ENCODE measurements around the gene PTPRN2. TPM values are rescaled to one million over a fixed set of nuclear protein-coding genes. Genes with fewer than 3 reads are reported as not detected.

PTPRN2 gene
- total RNA-seq, 1 experiment from 2014 or later = 0.11 TPM

DNA sequence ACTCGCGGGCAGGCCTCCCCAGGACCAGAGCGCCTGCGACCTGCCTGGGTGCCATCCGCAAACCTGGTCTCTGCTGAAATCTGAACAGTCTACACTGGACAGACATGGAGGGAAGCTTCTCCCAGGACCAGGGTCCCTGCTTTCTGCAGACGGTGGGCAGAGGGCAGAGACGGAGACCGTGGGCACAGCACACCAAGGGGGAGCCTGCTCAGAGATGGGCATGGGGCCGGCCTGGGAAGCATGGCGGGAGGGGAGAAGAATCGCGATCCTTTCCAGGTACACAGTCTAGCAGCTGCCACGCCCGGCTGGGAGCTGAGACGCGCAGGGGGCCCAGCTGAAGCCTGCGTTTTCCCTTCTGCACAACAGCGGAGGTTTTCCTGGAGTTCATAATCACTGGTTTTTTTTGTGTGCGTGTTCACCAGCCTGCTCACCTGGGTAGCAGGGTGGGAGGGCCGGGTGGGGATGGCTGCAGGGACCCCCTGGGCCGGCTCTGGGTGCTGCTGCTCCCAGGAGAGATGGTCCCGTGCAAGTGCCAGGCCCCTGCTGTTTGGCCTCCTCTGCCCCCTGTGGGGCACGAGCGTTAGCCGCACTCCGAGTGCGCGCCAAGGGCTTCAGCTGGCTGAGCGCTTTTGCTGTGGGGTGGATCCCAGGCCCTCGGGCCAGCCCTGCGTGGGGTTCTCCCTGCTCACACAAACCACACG lies 802.0 kb downstream of the PTPRN2 start:
- Histone ChIP-seq H3K4me1 (ENCODE audit: insufficient read depth, low read length, poor library complexity, severe bottlenecking) (no peaks in the 10 kb centered on the region), H3K27ac (ENCODE audit: low read depth, low read length, poor library complexity, severe bottlenecking) (no peak overlapping the region), H3K9me3 (ENCODE audit: low read depth, low read length, poor library complexity, severe bottlenecking) (no peaks in the 10 kb centered on the region), H3K4me3 (ENCODE audit: low read depth, low read length, poor library complexity, severe bottlenecking) (no peak overlapping the region), H3K36me3 (ENCODE audit: insufficient read depth, low read length, poor library complexity, severe bottlenecking) (no peaks in the 10 kb centered on the region), H3K27me3 (replicated peaks; ENCODE audit: insufficient read depth, low read depth, low read length, poor library complexity) (peaks cover 17% of the 10 kb centered on the region)
- no TSS peak for BruUV-seq (replicated peaks)
- ChIA-PET CTCF (no interaction called here), POLR2A (ENCODE audit: low non-redundant PET) (no interaction called here)
- DNase-seq (ENCODE audit: low spot score) = no peak
- no peak for TF ChIP-seq EZH2 (IDR thresholded peaks at IDR 0.05; ENCODE audit: borderline replicate concordance, low read depth, low read length, poor library complexity, severe bottlenecking)
- TF ChIP-seq, protein P1, sequence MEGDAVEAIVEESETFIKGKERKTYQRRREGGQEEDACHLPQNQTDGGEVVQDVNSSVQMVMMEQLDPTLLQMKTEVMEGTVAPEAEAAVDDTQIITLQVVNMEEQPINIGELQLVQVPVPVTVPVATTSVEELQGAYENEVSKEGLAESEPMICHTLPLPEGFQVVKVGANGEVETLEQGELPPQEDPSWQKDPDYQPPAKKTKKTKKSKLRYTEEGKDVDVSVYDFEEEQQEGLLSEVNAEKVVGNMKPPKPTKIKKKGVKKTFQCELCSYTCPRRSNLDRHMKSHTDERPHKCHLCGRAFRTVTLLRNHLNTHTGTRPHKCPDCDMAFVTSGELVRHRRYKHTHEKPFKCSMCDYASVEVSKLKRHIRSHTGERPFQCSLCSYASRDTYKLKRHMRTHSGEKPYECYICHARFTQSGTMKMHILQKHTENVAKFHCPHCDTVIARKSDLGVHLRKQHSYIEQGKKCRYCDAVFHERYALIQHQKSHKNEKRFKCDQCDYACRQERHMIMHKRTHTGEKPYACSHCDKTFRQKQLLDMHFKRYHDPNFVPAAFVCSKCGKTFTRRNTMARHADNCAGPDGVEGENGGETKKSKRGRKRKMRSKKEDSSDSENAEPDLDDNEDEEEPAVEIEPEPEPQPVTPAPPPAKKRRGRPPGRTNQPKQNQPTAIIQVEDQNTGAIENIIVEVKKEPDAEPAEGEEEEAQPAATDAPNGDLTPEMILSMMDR (conservative IDR thresholded peaks at IDR 0.05; ENCODE audit: low read depth, low read length) = no peak
- intact Hi-C loops (cut with micrococcal nuclease; ENCODE audit: unreplicated experiment) = no loop called here

DNA sequence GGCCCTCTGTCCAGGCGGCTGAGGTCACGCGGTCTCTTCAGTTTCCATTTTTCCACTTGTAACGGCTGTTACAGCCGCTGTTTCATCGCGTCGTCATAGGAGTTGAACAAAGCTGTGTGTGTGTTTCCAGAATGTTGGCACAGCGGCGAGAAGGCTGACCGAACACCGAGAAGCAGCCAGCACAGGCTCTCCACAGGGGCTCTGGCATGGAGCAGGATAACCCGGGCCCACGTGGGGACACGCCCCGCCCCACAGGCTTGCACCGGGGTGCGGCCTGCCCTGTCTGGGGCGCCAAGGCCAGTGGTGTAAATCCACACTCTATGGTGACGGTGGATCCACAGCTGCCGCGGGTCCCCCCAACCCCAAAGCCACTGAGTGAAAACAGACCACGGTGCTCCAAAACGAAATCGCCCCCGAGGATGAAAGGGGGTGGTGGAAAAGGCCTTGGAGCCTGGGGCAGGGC lies 802.6 kb downstream of the PTPRN2 start:
- no peak overlapping the region for H3K4me3 ChIP-seq (ENCODE audit: low read depth, low read length, poor library complexity, severe bottlenecking)
- BruUV-seq (replicated peaks) = no TSS peak
- H3K36me3 ChIP-seq (ENCODE audit: insufficient read depth, low read length, poor library complexity, severe bottlenecking) = no peaks in the 10 kb centered on the region
- ChIA-PET POLR2A (ENCODE audit: low non-redundant PET) (no interaction called here), CTCF (no interaction called here)
- TF ChIP-seq EZH2 (IDR thresholded peaks at IDR 0.05; ENCODE audit: borderline replicate concordance, low read depth, low read length, poor library complexity, severe bottlenecking) = no peak
- TF ChIP-seq, protein P1 (conservative IDR thresholded peaks at IDR 0.05; ENCODE audit: low read depth, low read length) = no peak
- no peaks in the 10 kb centered on the region for H3K4me1 ChIP-seq (ENCODE audit: insufficient read depth, low read length, poor library complexity, severe bottlenecking)
- DNase-seq (ENCODE audit: low spot score) = no peak
- intact Hi-C loops (cut with micrococcal nuclease; ENCODE audit: unreplicated experiment) = no loop called here
- no peak overlapping the region for H3K27ac ChIP-seq (ENCODE audit: low read depth, low read length, poor library complexity, severe bottlenecking)
- H3K27me3 ChIP-seq (replicated peaks; ENCODE audit: insufficient read depth, low read depth, low read length, poor library complexity) = peaks cover 17% of the 10 kb centered on the region
- no peaks in the 10 kb centered on the region for H3K9me3 ChIP-seq (ENCODE audit: low read depth, low read length, poor library complexity, severe bottlenecking)

GRCh38 chr7:157784041-157784835 lies 803.4 kb downstream of the PTPRN2 start:
- Histone ChIP-seq H3K27me3 (replicated peaks; ENCODE audit: insufficient read depth, low read depth, low read length, poor library complexity) (peaks cover 17% of the 10 kb centered on the region), H3K27ac (ENCODE audit: low read depth, low read length, poor library complexity, severe bottlenecking) (no peak overlapping the region), H3K4me3 (ENCODE audit: low read depth, low read length, poor library complexity, severe bottlenecking) (no peak overlapping the region), H3K36me3 (ENCODE audit: insufficient read depth, low read length, poor library complexity, severe bottlenecking) (no peaks in the 10 kb centered on the region), H3K4me1 (ENCODE audit: insufficient read depth, low read length, poor library complexity, severe bottlenecking) (no peaks in the 10 kb centered on the region), H3K9me3 (ENCODE audit: low read depth, low read length, poor library complexity, severe bottlenecking) (no peaks in the 10 kb centered on the region)
- TF ChIP-seq, protein P1 (conservative IDR thresholded peaks at IDR 0.05; ENCODE audit: low read depth, low read length) = no peak
- no peak for TF ChIP-seq EZH2 (IDR thresholded peaks at IDR 0.05; ENCODE audit: borderline replicate concordance, low read depth, low read length, poor library complexity, severe bottlenecking)
- ChIA-PET CTCF (no interaction called here), POLR2A (ENCODE audit: low non-redundant PET) (no interaction called here)
- no TSS peak for BruUV-seq (replicated peaks)
- intact Hi-C loops (cut with micrococcal nuclease; ENCODE audit: unreplicated experiment) = no loop called here
- DNase-seq (ENCODE audit: low spot score) = no peak

Data from A673 (cell line).